ENCODE data around the gene TP63.

TP63 gene

DNA sequence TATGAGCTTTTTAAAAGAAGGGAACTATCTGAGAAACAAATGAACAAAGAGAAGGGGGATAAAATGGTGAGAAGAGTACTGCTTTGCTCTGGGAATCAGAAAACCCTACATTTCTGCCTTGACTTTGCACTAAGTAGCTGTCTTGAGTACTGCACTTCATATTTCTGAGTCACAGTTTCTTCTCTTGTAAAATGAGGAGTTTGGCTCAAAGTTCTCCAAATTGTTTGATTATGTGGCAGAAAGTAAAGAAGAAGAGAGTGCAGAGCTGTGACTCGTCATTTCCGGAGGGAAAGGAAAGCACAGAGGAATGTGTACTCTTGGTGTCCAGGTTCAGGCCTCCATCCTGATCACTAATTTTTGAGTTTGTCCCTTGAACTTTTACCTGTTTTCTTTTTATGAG is 54.7 kb downstream of the TP63 start:
- no peak for DNase-seq

DNA sequence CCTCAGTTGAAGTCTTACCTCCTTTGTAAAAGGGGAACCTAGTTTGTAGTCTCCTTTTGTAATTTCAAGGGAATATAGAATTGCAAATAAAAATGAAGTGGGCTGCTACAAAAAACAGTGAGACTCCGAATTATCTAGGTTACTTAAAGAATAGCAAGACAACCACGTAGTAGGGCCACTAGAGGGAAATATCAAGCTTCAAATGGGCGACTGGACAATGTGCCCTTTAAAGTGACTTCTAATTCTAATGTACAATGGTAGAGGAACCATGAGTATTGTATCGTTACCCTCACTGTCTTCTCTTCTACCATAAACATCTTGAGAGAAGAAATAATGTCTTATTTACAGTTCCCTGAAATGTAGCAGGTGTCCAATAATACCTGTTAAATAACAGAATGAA is 56.3 kb downstream of the TP63 start:
- DNase-seq: no peak

DNA sequence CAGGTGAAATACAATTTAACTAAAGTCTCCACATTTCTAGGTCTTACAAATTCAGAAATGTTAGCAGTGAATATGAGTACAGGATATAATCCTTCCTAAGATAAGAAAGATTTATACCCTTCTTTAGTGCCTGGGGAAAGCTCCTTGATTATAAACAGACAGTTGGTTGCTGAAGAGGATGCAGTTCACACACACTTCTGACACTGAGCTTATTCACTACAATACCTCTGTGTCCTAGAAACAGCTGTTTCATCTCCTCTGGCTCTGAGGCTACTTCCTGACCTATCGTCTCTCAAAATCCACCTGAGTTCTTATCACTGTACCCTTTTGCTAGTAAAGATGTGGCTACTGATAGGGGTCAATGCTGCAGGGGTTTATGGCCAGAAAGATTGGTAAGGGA is 57.1 kb downstream of the TP63 start:
- DNase-seq: peak; percentile 38 to 89

DNA sequence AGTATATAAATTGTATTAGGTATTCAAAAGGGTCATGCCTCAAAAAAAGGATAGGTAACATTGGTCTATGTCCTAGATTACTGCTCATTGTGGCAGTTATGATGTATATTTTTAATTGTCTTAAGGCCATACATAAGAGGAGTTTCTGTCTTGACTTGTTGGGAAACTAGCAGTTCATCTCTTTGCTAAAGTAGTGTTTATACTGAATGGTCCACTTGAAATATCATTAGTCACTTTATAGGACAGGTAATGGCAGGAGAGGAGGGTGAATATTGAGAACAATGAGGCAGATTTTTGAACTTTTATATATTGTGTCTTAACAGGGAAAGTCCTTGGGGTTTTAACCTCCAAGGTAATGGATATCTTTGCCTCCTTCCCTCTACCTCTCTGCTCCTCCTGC is 58.4 kb downstream of the TP63 start:
- DNase-seq: no peak

DNA sequence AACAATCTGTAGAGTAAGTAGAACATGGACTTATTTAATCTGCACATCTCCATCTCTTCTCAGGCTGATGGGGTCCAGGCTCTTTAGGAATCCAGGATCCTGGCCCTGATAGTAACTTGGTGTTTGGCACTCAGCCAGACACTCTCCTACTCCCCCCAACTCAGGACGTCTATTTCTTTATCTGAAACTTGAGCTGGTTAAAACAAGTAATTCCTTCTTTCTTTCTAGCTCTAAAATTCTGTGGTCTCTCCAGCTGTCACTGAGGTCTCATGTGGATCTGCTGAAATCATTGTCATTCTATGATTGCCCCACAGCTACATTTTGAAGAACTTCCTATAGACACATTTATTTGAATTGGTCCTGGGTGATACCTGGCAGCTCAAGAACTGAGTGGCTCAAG is 59.0 kb downstream of the TP63 start:
- peak in 1 of 2 experiments; percentile 15 for DNase-seq

DNA sequence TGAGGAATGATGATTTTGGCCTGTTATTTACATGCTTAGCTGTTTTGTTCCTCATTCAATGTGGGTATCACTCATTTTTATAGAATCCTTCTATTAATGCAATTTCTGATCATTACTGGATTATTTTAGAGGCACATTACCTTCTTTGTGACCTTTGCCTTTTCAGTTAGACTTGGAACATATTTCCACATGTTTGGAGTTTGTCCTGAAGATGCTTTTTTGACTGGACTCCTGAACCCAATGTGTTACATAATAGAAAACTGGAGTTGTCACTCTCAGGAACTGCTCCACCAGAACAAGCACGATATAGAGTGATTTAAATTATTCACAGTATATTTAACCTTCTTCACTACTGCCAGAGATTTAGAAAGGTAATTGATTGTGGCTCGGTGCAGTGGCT is 59.5 kb downstream of the TP63 start:
- no peak for DNase-seq

DNA sequence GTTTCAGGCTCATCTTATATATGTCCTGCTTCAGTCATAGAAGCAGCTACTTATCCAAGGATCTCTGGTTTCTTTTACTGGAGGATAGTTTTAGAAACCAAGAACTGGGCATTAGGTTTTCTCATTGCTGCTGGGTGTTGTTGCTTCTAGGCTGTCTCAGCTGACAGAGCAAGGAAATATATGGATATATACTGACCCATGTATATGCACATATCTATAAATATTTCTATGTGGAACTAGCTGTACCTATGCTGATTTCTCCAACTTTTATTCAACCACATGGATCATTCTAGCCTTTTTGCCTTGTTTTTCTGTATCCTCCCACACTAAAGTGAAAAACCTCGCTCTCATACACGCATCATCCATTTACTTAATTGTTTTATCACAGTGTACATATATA is 64.2 kb downstream of the TP63 start:
- DNase-seq: no peak

DNA sequence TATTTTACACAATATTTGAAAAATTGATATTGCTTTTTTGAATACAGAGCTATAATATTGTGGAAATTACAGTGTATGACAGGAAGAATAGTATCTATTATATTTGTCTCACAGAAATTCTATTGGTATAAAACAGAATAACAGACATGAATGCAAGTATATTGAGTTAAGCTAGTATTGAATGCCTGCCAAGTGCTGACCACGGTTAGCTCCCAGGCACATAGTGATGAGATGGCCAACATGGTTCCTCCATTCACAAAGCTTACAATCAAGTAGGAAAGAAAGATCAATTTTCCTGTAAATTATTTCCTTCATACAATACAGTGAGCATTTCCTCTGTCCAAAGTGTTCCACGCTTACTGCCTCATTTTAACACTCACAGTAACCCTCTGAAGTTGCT is 67.6 kb downstream of the TP63 start:
- no peak for DNase-seq

DNA sequence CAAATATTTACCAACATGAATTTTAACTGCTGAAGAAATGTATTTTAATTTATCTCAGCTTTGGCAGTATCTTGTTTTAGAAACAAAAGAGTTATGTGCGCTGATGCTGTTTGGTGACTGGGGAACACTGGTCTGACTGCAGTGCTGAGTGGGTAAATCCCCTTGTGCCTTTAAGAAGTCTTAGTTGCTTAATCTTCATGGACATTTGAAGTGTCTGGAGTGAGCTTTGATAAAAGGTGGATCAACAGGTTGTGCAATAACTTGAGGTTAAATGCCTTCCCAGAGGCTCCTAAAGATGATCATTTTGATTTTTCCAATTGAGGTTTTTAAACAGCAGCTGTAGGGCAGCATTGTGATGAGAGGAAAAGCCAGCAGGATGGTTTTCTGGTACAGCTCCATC is 68.7 kb downstream of the TP63 start:
- peak in 1 of 2 experiments; percentile 19 for DNase-seq

DNA sequence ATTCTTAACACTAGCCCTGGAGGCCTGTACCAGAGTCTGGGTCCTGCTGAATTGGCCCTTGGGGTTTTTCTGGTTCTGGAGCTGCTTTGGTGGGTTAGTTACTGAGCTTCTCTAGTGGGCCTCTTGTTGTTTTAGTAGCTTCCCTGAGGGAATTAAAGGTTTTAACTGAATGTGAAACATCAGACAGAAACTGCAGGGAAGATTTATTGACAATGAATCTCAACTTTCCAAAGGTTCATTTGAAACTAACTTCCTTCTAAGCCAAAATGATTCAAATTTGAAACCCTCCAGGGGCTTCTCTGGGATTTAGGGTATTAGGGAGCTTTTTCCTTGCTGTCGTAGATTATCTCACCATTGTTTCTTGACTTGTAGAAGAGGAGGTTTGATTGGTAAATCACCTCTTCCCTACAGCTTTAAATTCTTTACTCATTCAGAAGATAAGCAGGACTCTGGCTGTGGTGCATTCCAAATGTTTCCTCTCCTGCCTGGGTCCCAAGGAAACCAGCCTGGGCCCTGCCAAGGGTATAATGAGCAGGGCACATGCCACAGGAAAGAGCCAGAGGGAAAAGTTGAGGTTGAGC is 71.0 kb downstream of the TP63 start:
- no peak for DNase-seq

DNA sequence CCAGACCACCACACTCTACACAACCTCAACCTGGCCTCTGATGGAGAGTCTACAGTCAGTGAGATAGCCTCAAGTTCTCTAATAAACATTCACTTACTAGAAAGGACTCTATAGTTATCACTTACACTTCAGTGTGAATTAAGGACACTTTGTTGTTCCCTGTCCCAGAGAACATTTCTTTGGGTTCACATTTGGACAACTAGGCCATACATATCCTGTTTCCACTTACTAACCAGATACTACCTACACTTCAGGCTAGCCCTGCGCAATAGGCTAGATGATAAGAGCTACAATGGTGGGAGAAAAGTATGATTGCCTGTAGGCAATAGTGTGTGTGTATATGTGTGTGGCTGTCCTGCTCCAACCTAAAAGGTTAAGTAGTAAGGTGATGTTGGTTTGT is 72.7 kb downstream of the TP63 start:
- DNase-seq: no peak

DNA sequence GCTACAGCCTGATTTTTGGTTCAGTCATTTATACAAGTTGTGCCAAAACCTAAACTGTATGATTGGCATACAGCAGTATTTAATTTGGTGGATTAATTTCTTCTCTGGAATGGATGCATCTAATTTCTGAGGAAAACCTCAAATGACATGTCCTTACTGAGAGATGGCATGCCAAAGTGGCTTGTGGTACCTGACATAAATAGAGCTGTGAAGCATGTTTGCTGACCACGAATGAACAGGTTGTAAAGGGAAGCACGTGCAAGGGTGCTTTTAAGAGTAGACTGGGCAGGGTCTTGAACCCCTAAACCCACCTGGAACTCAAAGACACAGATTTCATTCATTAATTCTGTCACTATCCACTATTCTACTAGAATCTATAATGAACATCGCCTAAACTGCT is 77.2 kb downstream of the TP63 start:
- no peak for DNase-seq

DNA sequence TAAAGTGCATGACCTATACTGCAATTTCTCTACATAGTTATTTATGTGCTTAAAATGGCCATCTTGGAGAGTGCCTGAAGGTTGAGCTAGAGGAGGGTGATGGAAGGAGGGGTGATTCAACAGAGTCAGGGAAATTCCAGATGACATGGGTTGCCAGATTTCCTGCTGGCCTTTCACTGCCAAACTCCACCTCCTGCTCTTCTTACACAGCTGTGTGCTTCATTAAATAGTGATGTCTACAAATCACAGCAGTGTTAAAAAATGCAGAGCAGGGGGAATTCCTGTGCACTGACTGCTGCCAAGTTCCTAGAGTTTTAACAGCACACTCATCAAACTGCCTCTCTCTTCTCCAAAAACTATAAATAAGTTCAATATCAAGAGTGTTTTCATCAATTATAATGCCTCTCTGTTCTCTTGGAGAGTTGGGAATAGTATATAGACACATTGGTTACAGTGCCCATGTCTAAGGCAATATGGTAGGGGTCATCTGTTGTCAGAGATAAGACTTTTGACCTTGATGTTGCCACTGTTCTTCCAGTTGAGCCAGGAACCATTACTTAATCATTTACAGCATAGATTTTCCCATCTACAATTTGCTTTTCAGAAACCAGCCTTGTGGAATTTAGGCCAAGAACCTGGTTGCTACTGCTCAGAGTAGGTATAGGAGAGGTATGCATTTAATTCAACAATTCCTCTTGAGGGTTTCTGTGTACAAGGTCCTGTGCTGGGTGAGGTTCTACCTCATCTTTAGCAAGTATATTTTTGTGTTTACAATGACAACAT is 79.6 kb downstream of the TP63 start:
- no peak for DNase-seq

DNA sequence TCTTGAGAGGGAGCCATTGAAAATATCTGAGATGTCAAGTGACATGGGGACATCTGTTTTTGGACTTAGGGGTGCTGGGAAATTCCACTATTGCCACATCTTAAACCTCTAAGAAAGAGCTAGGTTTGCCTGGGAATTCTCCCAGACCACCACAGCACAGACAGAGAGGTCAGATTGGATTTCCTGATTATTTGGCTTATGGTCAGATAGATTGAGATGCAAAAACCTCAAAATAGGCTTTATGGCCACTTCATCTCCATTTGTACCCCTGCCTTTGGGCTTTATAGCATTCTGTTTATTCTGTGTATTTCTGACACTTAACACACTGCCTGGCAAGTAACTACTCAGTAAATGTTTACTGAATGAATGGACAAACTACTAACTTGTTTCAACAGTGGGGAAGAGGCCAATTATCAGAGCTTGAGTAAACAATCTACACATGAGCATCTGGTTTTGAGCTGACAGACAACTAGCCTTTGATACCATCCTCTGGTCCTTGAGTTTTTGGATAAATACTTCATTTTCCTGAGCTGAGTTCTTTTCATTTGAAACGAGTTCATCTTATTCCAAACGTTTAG is 81.8 kb downstream of the TP63 start:
- DNase-seq: no peak

DNA sequence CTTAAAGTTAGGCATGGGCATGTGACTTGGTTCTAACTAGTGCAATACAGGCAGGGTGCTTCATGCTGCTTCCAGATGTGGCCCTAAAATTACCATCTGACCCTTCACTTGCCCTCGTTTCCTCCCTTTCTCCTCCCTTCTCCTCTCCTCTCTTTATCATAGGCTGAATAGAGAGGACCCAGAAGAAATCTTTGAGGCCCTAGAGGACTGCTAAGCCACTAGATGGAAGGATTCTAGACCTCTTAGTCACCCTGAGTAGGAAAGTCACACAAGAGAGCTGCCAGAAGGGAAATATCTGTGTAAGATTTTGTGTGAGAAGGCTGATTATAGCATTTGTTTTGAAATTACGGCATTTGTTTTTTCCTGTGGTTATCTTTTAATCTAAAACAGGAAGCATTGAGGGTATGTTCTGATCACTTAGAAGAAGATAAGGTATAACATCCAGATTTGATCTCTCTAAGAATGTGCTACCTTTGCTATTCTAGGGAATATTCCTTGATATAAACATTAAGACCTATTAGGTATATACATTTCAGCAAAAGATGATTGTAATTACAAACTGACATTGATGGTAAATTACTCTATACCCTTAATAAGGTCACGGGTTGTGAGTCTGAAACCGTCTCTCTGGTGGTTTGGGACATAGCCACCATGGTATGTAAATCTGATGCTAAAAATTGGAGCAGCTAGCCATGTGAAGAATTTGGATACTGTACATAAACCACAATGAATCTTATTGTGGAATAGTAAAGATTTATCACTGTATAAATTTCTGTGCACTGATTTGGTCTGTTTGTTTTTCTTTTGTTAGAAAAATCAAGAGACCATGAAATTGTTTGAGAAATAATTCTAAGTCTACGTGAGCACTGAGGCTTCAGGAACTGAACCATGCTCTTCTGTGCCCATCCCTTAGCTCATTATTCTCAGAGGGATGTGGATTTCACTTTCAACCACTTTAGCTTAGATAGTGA is 84.1 kb downstream of the TP63 start:
- DNase-seq: no peak

DNA sequence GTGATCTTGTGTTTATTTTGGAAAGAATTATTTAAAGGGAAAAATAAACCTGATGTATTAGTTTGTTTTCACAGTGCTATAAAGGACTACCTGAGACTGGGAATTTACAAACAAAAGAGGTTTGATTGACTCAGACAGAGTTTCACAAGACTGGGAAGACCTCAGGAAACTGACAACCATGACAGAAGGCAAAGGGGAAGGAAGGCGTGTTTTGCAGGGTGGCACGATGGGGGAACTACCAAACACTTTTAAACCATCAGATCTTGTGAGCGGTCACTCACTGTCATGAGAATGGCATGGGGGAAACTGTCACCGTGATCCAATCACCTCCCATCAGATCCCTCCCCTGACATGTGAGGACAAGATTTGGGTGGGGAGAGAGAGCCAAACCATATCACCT is 87.0 kb downstream of the TP63 start:
- no peak for DNase-seq

DNA sequence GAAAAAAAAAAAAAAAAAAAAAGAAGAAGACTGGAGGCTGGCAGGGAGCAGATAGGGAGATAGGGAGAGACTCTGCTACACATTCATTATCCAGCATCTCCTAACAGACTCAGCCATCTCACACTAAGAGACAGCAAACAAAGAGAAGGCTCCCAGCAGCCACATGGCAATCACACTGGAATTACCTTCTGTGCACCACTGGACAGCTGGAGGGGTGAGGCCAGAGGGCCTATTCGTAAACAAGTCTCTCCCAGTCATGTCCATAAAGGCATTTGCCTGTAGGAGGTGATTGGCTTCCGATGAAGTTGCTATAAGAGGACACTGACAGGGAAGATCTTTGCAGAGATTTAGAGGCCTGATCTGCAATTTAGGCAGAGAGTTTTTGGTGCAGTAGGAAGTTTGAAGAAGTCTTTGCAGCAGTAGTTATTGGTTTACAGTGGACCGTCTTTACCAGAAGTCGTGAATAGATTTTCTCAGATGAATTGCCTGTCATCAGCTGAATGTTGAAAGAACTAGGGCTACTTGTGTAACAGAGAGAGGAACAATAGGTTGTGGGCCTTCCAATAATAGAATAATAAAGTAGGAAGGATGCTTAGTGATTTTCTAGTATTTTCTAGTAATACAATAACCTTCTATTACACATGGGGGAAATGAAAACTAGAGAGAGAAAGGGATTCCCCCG is 89.7 kb downstream of the TP63 start:
- DNase-seq: peak in 1 of 2 experiments; percentile 44

DNA sequence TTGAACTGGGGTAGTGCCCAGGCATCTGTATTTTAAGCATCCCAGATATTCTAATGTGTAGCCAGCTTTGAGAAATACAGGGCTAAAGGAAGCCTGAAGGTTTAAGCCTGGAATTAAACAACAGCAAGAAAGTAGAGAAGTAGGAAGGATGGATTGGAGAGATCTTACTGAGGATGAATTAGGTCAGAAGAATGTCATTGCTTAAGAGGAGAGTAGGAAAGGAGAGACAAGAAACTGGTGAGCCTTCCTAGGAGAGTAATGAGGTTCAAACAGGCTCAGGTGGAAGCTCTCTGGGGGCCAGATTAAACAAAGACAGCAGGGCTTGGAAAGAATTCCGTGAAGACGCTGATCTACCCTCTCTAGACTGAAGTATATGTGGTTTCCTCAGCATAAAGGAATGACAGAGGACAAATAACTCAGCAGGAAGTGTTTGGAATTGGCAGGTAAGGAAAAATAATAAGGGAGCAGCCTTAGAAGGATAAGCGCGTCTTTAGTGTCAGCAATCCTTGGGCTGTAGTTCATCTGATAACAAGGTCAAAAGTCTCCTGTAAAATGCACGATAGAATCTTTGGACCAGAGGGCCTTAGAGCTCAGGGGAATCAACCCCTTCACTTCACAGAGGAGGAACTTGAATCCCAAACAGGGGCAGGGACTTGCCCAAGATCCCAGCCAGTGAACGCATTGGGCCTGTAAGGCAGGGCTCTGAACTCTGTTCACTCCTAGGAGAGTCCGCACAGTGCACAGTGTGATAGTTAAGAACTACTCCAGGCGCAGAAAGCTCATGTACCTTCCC is 90.9 kb downstream of the TP63 start:
- DNase-seq: no peak

DNA sequence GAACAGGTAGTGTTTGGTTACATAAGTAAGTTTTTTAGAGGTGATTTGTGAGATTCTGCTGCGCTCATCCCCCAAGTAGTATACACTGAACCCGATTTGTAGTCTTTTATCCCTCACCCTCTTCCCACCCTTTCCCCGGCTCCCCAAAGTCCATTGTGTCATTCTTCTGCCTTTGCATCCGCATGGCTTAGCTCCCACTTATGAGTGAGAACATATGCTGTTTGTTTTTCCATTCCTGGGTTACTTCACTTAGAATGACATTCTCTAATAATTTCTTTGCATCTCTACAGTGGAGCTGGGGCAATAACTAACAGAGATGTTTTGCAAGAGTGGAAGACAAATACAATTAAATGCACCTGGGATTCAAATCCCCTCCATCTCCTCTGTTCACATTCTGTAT is 93.2 kb downstream of the TP63 start:
- DNase-seq: peak in 1 of 2 experiments; percentile 36

DNA sequence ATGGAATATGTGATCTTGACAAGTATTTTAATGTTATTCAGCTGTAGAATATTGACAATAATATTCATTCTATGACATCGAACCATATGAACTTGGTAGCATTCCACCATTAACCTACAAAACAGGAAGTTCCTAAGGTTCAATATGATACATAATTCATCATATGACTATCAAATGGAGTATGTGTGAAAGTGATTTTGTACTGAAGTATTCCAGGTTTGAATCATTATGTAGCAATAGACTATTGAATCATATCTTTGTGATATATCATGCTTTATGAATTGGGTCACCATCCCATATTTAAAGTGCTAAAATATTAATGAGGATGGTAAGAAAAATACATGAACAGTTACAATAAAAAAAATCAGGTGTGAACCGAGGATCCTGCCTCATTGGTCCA is 95.1 kb downstream of the TP63 start:
- no peak for DNase-seq

DNA sequence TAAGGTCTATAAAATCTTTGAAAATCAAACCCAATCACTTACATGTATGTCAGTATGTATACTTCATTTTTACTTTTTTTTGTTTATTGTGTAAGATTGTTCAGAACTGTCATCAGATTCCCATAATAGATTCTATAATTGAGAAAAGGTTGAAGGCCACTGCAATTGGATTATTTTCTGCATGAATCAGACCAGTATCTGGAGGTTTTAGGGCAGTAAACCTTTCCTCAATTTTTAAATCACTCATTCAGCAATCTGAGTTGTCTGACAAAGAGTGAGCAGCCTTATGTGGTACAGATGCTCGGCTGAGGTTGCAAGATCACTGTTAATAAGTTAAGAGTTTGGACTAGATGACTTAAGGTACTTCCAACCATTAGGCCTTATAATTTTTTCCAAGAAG is 96.0 kb downstream of the TP63 start:
- no peak for DNase-seq

DNA sequence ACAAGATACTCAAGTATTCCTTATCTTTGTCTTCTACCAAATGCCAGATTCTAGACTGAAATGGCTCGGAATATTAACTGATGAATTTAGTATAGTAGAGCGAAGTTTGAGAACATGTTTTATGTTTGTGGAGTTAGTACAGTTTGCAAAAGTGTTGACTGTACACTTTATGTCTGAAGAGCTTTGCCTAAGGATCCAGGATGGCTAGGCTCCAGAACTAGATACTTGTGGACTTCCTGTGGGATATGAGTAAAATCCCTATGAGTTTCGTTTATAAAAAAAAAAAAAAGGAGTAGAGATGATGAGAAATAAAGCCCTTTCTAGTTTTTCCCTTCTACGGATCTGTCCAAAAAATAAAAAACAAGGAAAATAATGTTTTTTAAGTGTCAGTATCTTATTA is 96.7 kb downstream of the TP63 start:
- DNase-seq: no peak
